ENCODE data around the gene RNF6.

Gene RNF6

DNA sequence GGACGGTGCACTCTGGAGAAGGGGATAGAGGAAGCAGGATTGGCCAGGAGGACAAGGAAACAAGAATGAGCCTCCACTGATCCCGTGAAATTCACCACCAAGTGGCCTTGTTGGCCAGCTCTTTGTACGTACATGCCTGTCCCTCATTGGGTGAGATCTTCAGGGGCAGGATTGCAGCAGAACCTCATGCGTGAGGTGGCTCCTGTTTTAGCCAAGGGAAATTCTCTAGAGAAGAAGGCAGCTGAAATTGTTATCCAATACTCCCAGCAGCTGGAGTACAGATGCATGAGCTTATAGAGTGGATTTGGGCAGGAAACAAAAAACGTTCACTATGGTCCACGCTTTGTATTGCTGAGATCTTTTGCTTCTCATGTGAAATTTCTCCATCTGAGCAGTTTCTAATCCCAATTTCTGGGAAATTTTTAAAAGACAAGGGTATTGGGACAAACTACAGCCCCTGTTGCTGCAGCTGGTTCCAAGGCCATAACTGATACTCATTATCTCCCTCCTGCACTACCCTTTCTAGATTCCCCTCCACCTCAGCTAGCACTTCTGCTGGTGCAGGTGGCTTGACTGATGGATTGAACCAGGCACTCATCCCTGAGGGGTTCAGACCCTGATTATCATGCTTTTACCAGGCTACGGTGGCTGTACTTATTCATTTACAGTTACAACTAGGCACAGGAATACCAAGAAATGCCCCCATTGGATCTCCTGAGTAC, 3.9 kb upstream of the RNF6 start:
- no peak for DNase-seq

DNA sequence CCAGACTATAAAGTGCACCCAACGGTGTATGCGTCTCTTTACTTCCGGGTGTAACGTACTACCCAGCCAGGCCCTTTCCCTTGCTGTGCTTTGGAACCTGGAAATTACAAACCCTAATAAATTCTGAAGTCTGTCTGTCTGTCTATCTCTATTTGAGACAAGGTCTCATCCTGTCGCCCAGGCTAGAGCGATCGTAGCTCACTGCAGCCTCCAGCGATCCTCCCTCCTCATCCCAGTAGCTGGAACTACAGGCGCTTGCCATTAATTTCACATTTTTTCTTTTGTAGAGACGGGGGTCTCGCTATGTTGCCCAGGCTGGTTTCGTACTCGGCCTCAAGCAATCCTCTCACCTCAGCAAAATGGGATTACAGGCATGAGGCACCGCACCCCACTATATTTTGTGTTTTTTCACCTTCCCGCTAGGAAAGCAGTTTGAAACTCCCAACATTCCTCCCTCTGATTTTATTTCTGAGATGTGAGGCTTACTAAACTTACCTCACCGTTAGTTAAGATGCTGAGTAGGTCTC, 469 bp upstream of the RNF6 start:
- no peak for DNase-seq

- no peak for DNase-seq
These were observed 754 bp downstream of the RNF6 start for GRCh38 chr13:26221399-26221720.

DNA sequence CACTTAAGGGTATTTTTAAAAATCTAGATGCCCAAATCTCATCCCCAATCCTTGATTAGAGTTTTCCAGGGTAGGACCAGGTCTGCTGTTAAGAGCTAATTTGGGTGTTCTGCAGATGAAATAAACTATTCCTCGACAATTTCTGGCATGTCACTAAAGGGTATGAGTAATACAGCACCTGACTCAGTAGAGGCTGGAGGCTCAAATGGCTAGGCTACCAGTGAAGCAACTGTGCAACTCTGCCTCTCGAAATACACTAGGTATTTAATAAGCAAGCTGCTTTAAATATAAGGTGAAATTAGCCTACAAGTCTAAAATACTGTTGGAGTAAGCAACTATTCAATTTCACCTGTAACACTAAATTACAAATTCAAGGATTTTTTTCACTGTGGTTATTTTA, 1.5 kb downstream of the RNF6 start:
- no peak for DNase-seq

- DNase-seq: no peak
These were observed 2.4 kb downstream of the RNF6 start for GRCh38 chr13:26219726-26220125.

DNA sequence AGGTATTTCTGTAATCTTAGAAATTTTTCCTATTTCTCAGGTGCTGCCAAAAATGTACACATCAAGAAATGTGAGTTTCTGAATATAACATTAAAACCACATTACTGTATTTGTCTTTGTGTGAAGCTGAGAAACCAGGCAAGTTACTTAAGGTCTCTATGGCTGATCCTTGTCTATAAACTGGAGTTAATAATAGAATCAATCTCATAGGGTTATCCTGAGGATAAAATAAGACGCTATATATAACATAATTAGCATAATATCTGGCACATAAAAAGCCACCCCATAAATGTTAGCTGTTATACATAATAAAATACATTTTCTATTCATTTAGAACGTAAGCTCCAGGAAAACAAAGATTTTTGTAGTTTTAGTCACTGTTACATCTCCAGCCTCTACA, 6.1 kb downstream of the RNF6 start:
- no peak for DNase-seq

DNA sequence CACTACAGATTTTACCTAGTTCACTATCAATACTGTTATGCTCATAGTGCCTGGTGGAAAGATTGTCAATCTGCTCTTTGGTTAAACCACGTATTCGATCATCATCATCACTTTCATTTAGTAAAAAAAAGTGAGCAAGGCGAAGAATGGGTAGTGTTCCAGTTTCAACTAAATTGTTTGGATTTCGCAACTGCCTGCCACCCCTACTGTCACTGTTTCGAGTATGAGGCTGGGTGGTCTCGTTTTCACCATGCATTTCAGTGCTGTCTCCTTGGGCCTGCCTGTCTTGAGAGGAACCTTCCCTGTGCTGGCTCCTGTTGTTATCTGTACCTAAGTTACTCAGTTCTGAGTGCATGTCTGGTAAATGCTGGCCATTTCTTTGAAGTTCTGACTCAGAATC, 8.1 kb downstream of the RNF6 start:
- no peak for DNase-seq

- no peak for DNase-seq
These were observed 8.8 kb downstream of the RNF6 start for GRCh38 chr13:26213345-26213744.

DNA sequence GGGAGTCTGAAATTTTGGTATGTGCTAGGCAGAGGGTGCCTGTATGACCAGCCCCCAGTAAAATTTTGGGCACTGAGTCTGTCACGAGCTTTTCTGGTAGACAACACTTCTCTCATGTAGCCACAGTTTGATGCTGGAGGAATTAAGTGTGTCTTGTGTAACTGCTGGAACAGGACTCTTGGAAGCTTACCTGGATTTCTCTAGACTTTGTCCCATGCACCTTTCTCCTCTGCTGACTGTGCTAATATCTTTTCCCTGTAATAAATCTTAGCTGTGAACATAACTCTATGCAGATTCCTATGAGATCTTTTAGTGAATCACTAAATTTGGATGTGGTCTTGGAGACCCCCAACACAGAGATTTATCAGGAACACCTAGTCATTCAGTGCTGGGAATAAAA, 13.8 kb downstream of the RNF6 start:
- no peak for DNase-seq

GRCh38 chr13:26202365-26202972, 19.6 kb downstream of the RNF6 start:
- DNase-seq: no peak

- DNase-seq: no peak
These were observed 21.3 kb downstream of the RNF6 start for GRCh38 chr13:26200811-26201210.

GRCh38 chr13:26198116-26198515, 24.0 kb downstream of the RNF6 start:
- DNase-seq: no peak

- DNase-seq: no peak
These were observed 24.8 kb downstream of the RNF6 start for GRCh38 chr13:26197298-26197697.

- DNase-seq: peak; percentile 4
These were observed 35.1 kb downstream of the RNF6 start for GRCh38 chr13:26186995-26187394.

DNA sequence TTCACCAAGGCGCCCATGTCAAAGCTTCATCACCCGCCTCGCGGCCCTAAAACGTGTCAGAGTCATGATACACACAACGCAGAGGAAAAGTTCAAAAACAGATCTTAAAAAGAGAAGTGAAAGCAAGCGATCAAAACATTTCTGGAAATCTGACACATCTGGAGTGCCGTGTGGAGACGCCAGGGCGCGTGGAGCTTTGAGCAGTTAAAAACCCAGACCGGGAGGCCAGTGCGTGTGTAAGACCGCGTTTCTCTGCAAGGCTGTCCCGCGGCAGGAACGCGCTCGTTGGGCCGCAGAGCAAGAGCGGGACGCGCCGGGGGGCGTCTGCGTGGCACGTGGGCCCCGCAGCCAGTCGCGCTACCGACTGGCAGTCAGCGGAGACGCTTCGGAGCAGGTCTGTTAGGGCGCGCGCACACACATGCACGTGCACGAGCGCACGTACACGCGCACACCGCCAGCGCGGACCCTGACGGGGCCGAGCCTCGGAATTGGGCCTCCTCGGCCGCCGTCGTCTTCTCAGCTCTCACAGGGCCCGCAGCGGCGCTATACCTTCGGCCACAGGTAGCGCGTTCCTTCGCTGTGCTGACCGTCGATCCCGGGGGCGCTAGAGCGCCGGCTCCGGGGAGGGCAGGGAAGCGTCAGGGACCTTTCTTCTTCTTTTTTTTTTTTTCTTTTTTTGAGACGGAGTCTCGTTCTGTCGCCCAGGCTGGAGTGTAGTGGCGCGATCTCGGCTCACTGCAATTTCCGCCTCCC, 35.8 kb downstream of the RNF6 start:
- DNase-seq: peak; percentile 83

DNA sequence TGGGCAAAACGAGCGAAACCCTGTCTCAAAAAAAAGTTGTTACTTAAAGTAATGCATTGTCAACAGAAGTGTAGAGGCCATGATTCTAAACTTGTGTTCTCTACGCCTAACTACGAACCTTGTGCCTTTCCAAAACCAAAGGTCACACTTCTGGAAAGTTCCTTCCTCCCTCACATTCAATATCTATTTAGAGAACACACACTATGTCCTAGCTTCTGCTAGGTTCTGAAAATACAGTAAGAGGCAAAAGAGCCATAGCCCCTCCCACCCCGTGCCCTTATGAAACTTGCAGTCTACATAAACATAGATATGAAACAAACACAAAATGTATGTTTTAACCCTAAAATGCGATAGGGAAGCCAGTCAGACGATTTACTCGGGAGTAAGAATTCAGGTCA, 36.4 kb downstream of the RNF6 start:
- no peak for DNase-seq

GRCh38 chr13:26184791-26185250, 37.3 kb downstream of the RNF6 start:
- DNase-seq: peak; percentile 66

GRCh38 chr13:26183416-26183815, 38.7 kb downstream of the RNF6 start:
- no peak for DNase-seq

DNA sequence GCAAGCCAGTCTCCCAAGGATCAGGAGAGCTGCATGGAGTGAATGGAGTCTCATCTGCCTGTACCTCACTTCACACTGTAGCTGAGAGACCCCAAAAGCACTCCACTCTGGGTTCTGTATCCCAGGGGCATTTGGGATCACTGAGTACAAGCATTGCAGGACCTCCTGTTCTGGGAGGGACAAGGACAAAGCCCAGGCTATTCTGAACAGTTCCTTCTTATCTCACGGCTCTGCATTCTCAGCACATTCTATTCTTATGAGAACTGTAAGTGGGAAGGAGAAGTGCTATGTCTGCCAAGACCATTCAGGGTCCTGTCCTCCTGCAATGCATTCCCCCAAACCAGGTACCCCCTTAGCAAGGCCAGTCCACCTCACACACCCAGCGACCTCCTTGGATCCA, 42.8 kb downstream of the RNF6 start:
- no peak for DNase-seq

DNA sequence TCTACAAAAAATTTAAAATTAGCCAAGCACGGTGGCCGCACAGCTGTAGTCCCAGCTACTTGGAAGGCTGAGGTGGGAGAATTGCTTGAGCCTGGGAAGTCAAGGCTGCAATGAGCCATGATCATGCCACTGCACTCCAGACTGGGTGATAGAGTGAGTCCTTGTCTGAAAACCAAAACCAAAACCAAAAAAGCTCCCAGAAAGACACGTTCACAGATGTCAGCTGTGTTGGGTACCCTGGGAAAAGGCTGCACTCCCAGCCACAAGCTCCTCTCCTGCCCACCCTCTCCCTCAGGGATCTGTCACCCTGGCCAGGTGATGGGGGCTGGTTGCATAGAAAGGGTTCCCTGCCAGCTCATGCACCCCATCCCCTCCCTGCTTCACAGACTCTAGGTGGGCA, 53.3 kb downstream of the RNF6 start:
- DNase-seq: no peak

DNA sequence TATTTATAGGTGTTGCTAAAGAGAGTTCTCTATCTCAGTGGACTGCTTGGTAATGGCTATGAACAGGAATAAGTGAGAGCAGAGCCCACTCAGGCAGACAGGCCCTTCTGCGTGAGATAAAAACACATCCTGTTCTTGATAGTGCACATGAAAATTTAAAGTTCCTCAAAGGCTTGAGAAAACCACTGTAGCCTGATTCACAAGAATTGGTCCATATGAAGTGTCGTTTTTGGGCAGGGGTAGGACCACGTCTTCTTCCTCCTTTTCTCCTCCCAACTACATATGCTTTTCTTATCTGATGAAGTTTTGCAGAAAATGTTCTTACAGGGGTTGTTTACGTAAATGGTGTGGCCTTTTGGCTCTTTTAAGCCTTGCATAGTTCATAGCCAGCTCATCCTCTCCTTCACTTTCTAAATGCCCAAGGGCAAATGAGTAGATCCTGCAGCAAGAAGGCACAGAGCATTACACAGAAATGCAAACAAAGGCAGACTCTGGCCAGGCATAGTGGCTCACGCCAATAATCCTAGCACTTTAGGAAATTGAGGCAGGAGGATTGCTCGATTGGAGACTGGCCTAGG, 53.8 kb downstream of the RNF6 start:
- DNase-seq: no peak

DNA sequence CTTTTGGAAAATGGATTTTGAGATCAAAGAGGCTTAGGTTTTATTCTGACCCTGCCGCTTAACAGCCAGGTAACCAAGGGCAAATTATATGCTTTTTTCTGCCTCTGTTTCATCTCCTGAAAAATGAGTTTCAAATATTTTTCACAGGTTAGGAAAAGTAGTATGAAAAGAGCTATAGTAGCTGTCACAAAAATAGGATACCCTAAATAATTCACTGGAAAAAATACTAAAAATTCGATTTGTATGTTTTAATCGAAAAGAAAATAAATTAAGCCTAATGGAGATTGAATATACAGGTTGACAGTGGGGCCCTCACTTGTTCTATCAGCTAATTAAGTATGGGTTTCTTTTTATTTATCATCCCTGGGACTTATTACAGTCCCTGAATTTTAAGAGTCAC, 58.3 kb downstream of the RNF6 start:
- no peak for DNase-seq
